ENCODE measurements around the gene KLHL3. TPM values are rescaled to one million over a fixed set of nuclear protein-coding genes. Genes with fewer than 3 reads are reported as not detected.

KLHL3 gene
- polyA plus RNA-seq, 2 donors: 0.95 to 1.9 TPM

- Histone ChIP-seq H3K27ac (ENCODE audit: low read depth in 2 of 2, low read length in 1 of 2) (no peak overlapping the region), H3K4me1 (ENCODE audit: control insufficient read depth in 2 of 2, insufficient read depth in 2 of 2, low read length in 1 of 2) (no peaks in the 10 kb centered on the region), H3K4me3 (ENCODE audit: low read depth in 1 of 2, low read length in 2 of 2) (no peak overlapping the region), H3K36me3 (ENCODE audit: control insufficient read depth in 2 of 2, insufficient read depth in 2 of 2, low read length in 1 of 2) (no peaks in the 10 kb centered on the region), H3K27me3 (ENCODE audit: control insufficient read depth in 1 of 2, insufficient read depth in 2 of 2, low read length in 2 of 2) (no peaks in the 10 kb centered on the region), H3K9me3 (ENCODE audit: control insufficient read depth in 2 of 2, insufficient read depth in 1 of 2, low read depth in 1 of 2, low read length in 1 of 2) (no peaks in the 10 kb centered on the region)
These were observed 20.9 kb downstream of the KLHL3 start for GRCh38 chr5:137714946-137715345.

- Histone ChIP-seq H3K4me1 (ENCODE audit: control insufficient read depth in 2 of 2, insufficient read depth in 2 of 2, low read length in 1 of 2) (no peaks in the 10 kb centered on the region), H3K4me3 (ENCODE audit: low read depth in 1 of 2, low read length in 2 of 2) (no peak overlapping the region), H3K36me3 (ENCODE audit: control insufficient read depth in 2 of 2, insufficient read depth in 2 of 2, low read length in 1 of 2) (no peaks in the 10 kb centered on the region), H3K9me3 (ENCODE audit: control insufficient read depth in 2 of 2, insufficient read depth in 1 of 2, low read depth in 1 of 2, low read length in 1 of 2) (no peaks in the 10 kb centered on the region), H3K27ac (ENCODE audit: low read depth in 2 of 2, low read length in 1 of 2) (no peak overlapping the region), H3K27me3 (ENCODE audit: control insufficient read depth in 1 of 2, insufficient read depth in 2 of 2, low read length in 2 of 2) (no peaks in the 10 kb centered on the region)
- WGBS, 2 donors: 83 to 90% methylated on average over 2 of the region's 2 CpGs
These were observed 21.4 kb downstream of the KLHL3 start for GRCh38 chr5:137714494-137714893.

GRCh38 chr5:137712139-137712667, 23.7 kb downstream of the KLHL3 start:
- WGBS, 2 donors: 83% methylated on average over 2 of the region's 2 CpGs
- no peaks in the 10 kb centered on the region for H3K36me3 ChIP-seq (ENCODE audit: control insufficient read depth in 2 of 2, insufficient read depth in 2 of 2, low read length in 1 of 2)
- H3K4me1 ChIP-seq (ENCODE audit: control insufficient read depth in 2 of 2, insufficient read depth in 2 of 2, low read length in 1 of 2): no peaks in the 10 kb centered on the region
- no peaks in the 10 kb centered on the region for H3K9me3 ChIP-seq (ENCODE audit: control insufficient read depth in 2 of 2, insufficient read depth in 1 of 2, low read depth in 1 of 2, low read length in 1 of 2)
- H3K4me3 ChIP-seq (ENCODE audit: low read depth in 1 of 2, low read length in 2 of 2): no peak overlapping the region
- no peak overlapping the region for H3K27ac ChIP-seq (ENCODE audit: low read depth in 2 of 2, low read length in 1 of 2)
- H3K27me3 ChIP-seq (ENCODE audit: control insufficient read depth in 1 of 2, insufficient read depth in 2 of 2, low read length in 2 of 2): no peaks in the 10 kb centered on the region

GRCh38 chr5:137710086-137710485, 25.8 kb downstream of the KLHL3 start:
- 92% methylated on average over 5 of the region's 5 CpGs for WGBS, 2 donors
- H3K4me1 ChIP-seq (ENCODE audit: control insufficient read depth in 2 of 2, insufficient read depth in 2 of 2, low read length in 1 of 2): no peaks in the 10 kb centered on the region
- no peak overlapping the region for H3K4me3 ChIP-seq (ENCODE audit: low read depth in 1 of 2, low read length in 2 of 2)

GRCh38 chr5:137708796-137709559, 26.9 kb downstream of the KLHL3 start:
- no peak overlapping the region for H3K4me3 ChIP-seq (ENCODE audit: low read depth in 1 of 2, low read length in 2 of 2)
- H3K27ac ChIP-seq (ENCODE audit: low read depth in 2 of 2, low read length in 1 of 2): no peak overlapping the region
- no peaks in the 10 kb centered on the region for H3K36me3 ChIP-seq (ENCODE audit: control insufficient read depth in 2 of 2, insufficient read depth in 2 of 2, low read length in 1 of 2)
- H3K9me3 ChIP-seq (ENCODE audit: control insufficient read depth in 2 of 2, insufficient read depth in 1 of 2, low read depth in 1 of 2, low read length in 1 of 2): no peaks in the 10 kb centered on the region
- WGBS, 2 donors: 91 to 92% methylated on average over 3 of the region's 3 CpGs
- no peaks in the 10 kb centered on the region for H3K27me3 ChIP-seq (ENCODE audit: control insufficient read depth in 1 of 2, insufficient read depth in 2 of 2, low read length in 2 of 2)
- no peaks in the 10 kb centered on the region for H3K4me1 ChIP-seq (ENCODE audit: control insufficient read depth in 2 of 2, insufficient read depth in 2 of 2, low read length in 1 of 2)

More at GRCh38 chr5:137710086-137710485, 25.8 kb downstream of the KLHL3 start:
- H3K27ac ChIP-seq (ENCODE audit: low read depth in 2 of 2, low read length in 1 of 2): no peak overlapping the region
- no peaks in the 10 kb centered on the region for H3K9me3 ChIP-seq (ENCODE audit: control insufficient read depth in 2 of 2, insufficient read depth in 1 of 2, low read depth in 1 of 2, low read length in 1 of 2)
- no peaks in the 10 kb centered on the region for H3K36me3 ChIP-seq (ENCODE audit: control insufficient read depth in 2 of 2, insufficient read depth in 2 of 2, low read length in 1 of 2)
- H3K27me3 ChIP-seq (ENCODE audit: control insufficient read depth in 1 of 2, insufficient read depth in 2 of 2, low read length in 2 of 2): no peaks in the 10 kb centered on the region

GRCh38 chr5:137708062-137708461, 27.8 kb downstream of the KLHL3 start:
- H3K27ac ChIP-seq (ENCODE audit: low read depth in 2 of 2, low read length in 1 of 2): no peak overlapping the region
- no peak overlapping the region for H3K4me3 ChIP-seq (ENCODE audit: low read depth in 1 of 2, low read length in 2 of 2)
- no peaks in the 10 kb centered on the region for H3K4me1 ChIP-seq (ENCODE audit: control insufficient read depth in 2 of 2, insufficient read depth in 2 of 2, low read length in 1 of 2)
- 93 to 100% methylated on average over 1 of the region's 1 CpG for WGBS, 2 donors
- no peaks in the 10 kb centered on the region for H3K36me3 ChIP-seq (ENCODE audit: control insufficient read depth in 2 of 2, insufficient read depth in 2 of 2, low read length in 1 of 2)
- H3K27me3 ChIP-seq (ENCODE audit: control insufficient read depth in 1 of 2, insufficient read depth in 2 of 2, low read length in 2 of 2): no peaks in the 10 kb centered on the region
- H3K9me3 ChIP-seq (ENCODE audit: control insufficient read depth in 2 of 2, insufficient read depth in 1 of 2, low read depth in 1 of 2, low read length in 1 of 2): no peaks in the 10 kb centered on the region

GRCh38 chr5:137706841-137707240, 29.0 kb downstream of the KLHL3 start:
- H3K4me3 ChIP-seq (ENCODE audit: low read depth in 1 of 2, low read length in 2 of 2): no peak overlapping the region
- WGBS, 2 donors: 83 to 86% methylated on average over 2 of the region's 2 CpGs
- no peaks in the 10 kb centered on the region for H3K9me3 ChIP-seq (ENCODE audit: control insufficient read depth in 2 of 2, insufficient read depth in 1 of 2, low read depth in 1 of 2, low read length in 1 of 2)
- H3K27me3 ChIP-seq (ENCODE audit: control insufficient read depth in 1 of 2, insufficient read depth in 2 of 2, low read length in 2 of 2): no peaks in the 10 kb centered on the region
- no peak overlapping the region for H3K27ac ChIP-seq (ENCODE audit: low read depth in 2 of 2, low read length in 1 of 2)
- no peaks in the 10 kb centered on the region for H3K36me3 ChIP-seq (ENCODE audit: control insufficient read depth in 2 of 2, insufficient read depth in 2 of 2, low read length in 1 of 2)
- no peaks in the 10 kb centered on the region for H3K4me1 ChIP-seq (ENCODE audit: control insufficient read depth in 2 of 2, insufficient read depth in 2 of 2, low read length in 1 of 2)

GRCh38 chr5:137705106-137705505, 30.8 kb downstream of the KLHL3 start:
- Histone ChIP-seq H3K4me1 (ENCODE audit: control insufficient read depth in 2 of 2, insufficient read depth in 2 of 2, low read length in 1 of 2) (no peaks in the 10 kb centered on the region), H3K36me3 (ENCODE audit: control insufficient read depth in 2 of 2, insufficient read depth in 2 of 2, low read length in 1 of 2) (no peaks in the 10 kb centered on the region), H3K27me3 (ENCODE audit: control insufficient read depth in 1 of 2, insufficient read depth in 2 of 2, low read length in 2 of 2) (no peaks in the 10 kb centered on the region), H3K27ac (ENCODE audit: low read depth in 2 of 2, low read length in 1 of 2) (no peak overlapping the region), H3K9me3 (ENCODE audit: control insufficient read depth in 2 of 2, insufficient read depth in 1 of 2, low read depth in 1 of 2, low read length in 1 of 2) (no peaks in the 10 kb centered on the region), H3K4me3 (ENCODE audit: low read depth in 1 of 2, low read length in 2 of 2) (no peak overlapping the region)

- no peak overlapping the region for H3K27ac ChIP-seq (ENCODE audit: low read depth in 2 of 2, low read length in 1 of 2)
- no peaks in the 10 kb centered on the region for H3K36me3 ChIP-seq (ENCODE audit: control insufficient read depth in 2 of 2, insufficient read depth in 2 of 2, low read length in 1 of 2)
- 97 to 98% methylated on average over 5 of the region's 5 CpGs for WGBS, 2 donors
- no peak overlapping the region for H3K4me3 ChIP-seq (ENCODE audit: low read depth in 1 of 2, low read length in 2 of 2)
- H3K9me3 ChIP-seq (ENCODE audit: control insufficient read depth in 2 of 2, insufficient read depth in 1 of 2, low read depth in 1 of 2, low read length in 1 of 2): no peaks in the 10 kb centered on the region
- no peaks in the 10 kb centered on the region for H3K27me3 ChIP-seq (ENCODE audit: control insufficient read depth in 1 of 2, insufficient read depth in 2 of 2, low read length in 2 of 2)
- no peaks in the 10 kb centered on the region for H3K4me1 ChIP-seq (ENCODE audit: control insufficient read depth in 2 of 2, insufficient read depth in 2 of 2, low read length in 1 of 2)
These were observed 32.3 kb downstream of the KLHL3 start for GRCh38 chr5:137703565-137703964.

- no peaks in the 10 kb centered on the region for H3K4me1 ChIP-seq (ENCODE audit: control insufficient read depth in 2 of 2, insufficient read depth in 2 of 2, low read length in 1 of 2)
- H3K9me3 ChIP-seq (ENCODE audit: control insufficient read depth in 2 of 2, insufficient read depth in 1 of 2, low read depth in 1 of 2, low read length in 1 of 2): no peaks in the 10 kb centered on the region
- no peak overlapping the region for H3K4me3 ChIP-seq (ENCODE audit: low read depth in 1 of 2, low read length in 2 of 2)
- H3K27me3 ChIP-seq (ENCODE audit: control insufficient read depth in 1 of 2, insufficient read depth in 2 of 2, low read length in 2 of 2): no peaks in the 10 kb centered on the region
- H3K27ac ChIP-seq (ENCODE audit: low read depth in 2 of 2, low read length in 1 of 2): no peak overlapping the region
- no peaks in the 10 kb centered on the region for H3K36me3 ChIP-seq (ENCODE audit: control insufficient read depth in 2 of 2, insufficient read depth in 2 of 2, low read length in 1 of 2)
- WGBS, 2 donors: 83 to 84% methylated on average over 3 of the region's 3 CpGs
These were observed 35.6 kb downstream of the KLHL3 start for GRCh38 chr5:137700282-137700680.

All from esophagus (tissue), 2 donors.